ENCODE data around the gene FYCO1. TPM values are rescaled to one million over a fixed set of nuclear protein-coding genes. Genes with fewer than 3 reads are reported as not detected.

FYCO1 gene
- total and polyA plus RNA-seq, 9 of the 15 experiments (the other 6 are each of a cell fraction or from before 2014, with no cell fraction given): 2.1 to 13.8 (median 7.4) TPM

DNA sequence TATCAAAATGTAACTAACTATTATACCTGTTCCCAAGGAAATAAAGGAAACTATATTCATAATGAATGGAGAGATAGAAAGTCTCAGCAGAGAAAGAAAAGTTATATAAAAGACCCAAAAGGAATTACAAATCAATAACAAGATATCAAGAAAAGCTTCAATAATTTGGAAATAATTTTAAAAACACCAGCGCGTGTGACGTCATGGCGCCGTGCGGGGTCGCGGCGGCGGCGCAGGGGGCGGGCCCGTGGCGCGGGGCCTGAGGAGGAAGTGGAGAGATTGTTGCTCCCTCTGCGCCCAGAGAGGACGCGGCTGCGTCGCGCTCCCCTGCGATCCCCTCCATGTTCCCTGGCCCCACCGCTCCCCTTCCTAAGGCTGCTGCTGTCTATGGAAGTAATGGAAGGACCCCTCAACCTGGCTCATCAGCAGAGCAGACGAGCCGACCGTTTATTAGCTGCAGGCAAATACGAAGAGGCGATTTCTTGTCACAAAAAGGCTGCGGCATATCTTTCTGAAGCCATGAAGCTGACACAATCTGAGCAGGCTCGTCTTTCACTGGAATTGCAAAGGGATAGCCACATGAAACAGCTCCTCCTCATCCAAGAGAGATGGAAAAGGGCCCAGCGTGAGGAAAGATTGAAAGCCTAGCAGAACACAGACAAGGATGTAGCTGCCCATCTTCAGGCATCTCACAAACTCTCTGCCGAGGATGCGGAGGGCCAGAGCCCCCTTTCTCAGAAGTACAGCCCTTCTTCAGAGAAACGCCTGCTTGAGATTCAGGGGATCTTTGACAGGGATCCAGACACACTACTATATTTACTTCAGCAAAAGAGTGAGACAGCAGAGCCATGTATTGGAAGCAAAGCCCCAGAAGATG lies 27.5 kb upstream of the FYCO1 start (continued):
- TF ChIP-seq PCBP1 (IDR thresholded peaks at IDR 0.05; ENCODE audit: low read depth, low read length, poor library complexity, severe bottlenecking): peak; percentile 66
- peak; percentile 95 for TF ChIP-seq CXXC5 (CRISPR knock-in tag; IDR thresholded peaks at IDR 0.05)
- peak; percentile 32 to 42; a peak in 1 of 4 replicates for TF ChIP-seq MAZ (CRISPR knock-in tag; conservative IDR thresholded peaks at IDR 0.05 in 1 of 2, IDR thresholded peaks at IDR 0.05 in 1 of 2)
- peak; percentile 86 for TF ChIP-seq PHF20 (IDR thresholded peaks at IDR 0.05; ENCODE audit: partially characterized antibody)
- no peak for TF ChIP-seq ATF1 (CRISPR knock-in tag; IDR thresholded peaks at IDR 0.05)
- TF ChIP-seq ATF1 (tag; IDR thresholded peaks at IDR 0.05): peak; percentile 96
- TF ChIP-seq, protein P1, sequence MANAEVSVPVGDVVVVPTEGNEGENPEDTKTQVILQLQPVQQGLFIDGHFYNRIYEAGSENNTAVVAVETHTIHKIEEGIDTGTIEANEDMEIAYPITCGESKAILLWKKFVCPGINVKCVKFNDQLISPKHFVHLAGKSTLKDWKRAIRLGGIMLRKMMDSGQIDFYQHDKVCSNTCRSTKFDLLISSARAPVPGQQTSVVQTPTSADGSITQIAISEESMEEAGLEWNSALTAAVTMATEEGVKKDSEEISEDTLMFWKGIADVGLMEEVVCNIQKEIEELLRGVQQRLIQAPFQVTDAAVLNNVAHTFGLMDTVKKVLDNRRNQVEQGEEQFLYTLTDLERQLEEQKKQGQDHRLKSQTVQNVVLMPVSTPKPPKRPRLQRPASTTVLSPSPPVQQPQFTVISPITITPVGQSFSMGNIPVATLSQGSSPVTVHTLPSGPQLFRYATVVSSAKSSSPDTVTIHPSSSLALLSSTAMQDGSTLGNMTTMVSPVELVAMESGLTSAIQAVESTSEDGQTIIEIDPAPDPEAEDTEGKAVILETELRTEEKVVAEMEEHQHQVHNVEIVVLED (CRISPR knock-in tag; IDR thresholded peaks at IDR 0.05): peak; percentile 92
- TF ChIP-seq ATF7 (IDR thresholded peaks at IDR 0.05): peak; percentile 95
- TF ChIP-seq, protein P2, sequence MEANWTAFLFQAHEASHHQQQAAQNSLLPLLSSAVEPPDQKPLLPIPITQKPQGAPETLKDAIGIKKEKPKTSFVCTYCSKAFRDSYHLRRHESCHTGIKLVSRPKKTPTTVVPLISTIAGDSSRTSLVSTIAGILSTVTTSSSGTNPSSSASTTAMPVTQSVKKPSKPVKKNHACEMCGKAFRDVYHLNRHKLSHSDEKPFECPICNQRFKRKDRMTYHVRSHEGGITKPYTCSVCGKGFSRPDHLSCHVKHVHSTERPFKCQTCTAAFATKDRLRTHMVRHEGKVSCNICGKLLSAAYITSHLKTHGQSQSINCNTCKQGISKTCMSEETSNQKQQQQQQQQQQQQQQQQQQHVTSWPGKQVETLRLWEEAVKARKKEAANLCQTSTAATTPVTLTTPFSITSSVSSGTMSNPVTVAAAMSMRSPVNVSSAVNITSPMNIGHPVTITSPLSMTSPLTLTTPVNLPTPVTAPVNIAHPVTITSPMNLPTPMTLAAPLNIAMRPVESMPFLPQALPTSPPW (CRISPR knock-in tag; IDR thresholded peaks at IDR 0.05): peak; percentile 52; the same call in 1 of the 2 replicates
- TF ChIP-seq, protein P3, sequence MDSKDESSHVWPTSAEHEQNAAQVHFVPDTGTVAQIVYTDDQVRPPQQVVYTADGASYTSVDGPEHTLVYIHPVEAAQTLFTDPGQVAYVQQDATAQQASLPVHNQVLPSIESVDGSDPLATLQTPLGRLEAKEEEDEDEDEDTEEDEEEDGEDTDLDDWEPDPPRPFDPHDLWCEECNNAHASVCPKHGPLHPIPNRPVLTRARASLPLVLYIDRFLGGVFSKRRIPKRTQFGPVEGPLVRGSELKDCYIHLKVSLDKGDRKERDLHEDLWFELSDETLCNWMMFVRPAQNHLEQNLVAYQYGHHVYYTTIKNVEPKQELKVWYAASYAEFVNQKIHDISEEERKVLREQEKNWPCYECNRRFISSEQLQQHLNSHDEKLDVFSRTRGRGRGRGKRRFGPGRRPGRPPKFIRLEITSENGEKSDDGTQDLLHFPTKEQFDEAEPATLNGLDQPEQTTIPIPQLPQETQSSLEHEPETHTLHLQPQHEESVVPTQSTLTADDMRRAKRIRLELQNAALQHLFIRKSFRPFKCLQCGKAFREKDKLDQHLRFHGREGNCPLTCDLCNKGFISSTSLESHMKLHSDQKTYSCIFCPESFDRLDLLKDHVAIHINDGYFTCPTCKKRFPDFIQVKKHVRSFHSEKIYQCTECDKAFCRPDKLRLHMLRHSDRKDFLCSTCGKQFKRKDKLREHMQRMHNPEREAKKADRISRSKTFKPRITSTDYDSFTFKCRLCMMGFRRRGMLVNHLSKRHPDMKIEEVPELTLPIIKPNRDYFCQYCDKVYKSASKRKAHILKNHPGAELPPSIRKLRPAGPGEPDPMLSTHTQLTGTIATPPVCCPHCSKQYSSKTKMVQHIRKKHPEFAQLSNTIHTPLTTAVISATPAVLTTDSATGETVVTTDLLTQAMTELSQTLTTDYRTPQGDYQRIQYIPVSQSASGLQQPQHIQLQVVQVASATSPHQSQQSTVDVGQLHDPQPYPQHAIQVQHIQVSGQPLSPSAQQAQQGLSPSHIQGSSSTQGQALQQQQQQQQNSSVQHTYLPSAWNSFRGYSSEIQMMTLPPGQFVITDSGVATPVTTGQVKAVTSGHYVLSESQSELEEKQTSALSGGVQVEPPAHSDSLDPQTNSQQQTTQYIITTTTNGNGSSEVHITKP (IDR thresholded peaks at IDR 0.05; ENCODE audit: partially characterized antibody): no peak
- no peak for TF ChIP-seq BCL6 (CRISPR knock-in tag; IDR thresholded peaks at IDR 0.05)
- no peak for TF ChIP-seq FOXA1 (IDR thresholded peaks at IDR 0.05; ENCODE audit: borderline replicate concordance)
- 0 out of 2 replicates have a peak, but pooled peaks have one; percentile 28 for TF ChIP-seq GABPA (tag; conservative IDR thresholded peaks at IDR 0.05; ENCODE audit: low read depth)
- peak; percentile 23 for TF ChIP-seq TAF1 (IDR thresholded peaks at IDR 0.05; ENCODE audit: control insufficient read depth, extremely low read depth, insufficient read depth, low read length, severe bottlenecking)
- TF ChIP-seq TBP (optimal IDR thresholded peaks at IDR 0.05; ENCODE audit: low read depth, low read length): peak; percentile 18
- TF ChIP-seq MTA3 (IDR thresholded peaks at IDR 0.05; ENCODE audit: borderline replicate concordance): peak; percentile 65; the same call in 1 of the 2 replicates
- TF ChIP-seq, protein P4, sequence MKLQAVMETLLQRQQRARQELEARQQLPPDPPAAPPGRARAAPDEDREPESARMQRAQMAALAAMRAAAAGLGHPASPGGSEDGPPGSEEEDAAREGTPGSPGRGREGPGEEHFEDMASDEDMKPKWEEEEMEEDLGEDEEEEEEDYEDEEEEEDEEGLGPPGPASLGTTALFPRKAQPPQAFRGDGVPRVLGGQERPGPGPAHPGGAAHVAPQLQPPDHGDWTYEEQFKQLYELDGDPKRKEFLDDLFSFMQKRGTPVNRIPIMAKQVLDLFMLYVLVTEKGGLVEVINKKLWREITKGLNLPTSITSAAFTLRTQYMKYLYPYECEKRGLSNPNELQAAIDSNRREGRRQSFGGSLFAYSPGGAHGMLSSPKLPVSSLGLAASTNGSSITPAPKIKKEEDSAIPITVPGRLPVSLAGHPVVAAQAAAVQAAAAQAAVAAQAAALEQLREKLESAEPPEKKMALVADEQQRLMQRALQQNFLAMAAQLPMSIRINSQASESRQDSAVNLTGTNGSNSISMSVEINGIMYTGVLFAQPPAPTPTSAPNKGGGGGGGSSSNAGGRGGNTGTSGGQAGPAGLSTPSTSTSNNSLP (IDR thresholded peaks at IDR 0.05; ENCODE audit: borderline replicate concordance, low read depth, low read length): 0 out of 2 replicates have a peak, but pooled peaks have one; percentile 13

Data from K562 (cell line).